Naive thymus-derived CD4-positive, alpha-beta T cell (primary cell): Measurements from ENCODE around the gene LSM4. TPM values are rescaled to one million over a fixed set of nuclear protein-coding genes. Genes with fewer than 3 reads are reported as not detected.

Experiments used
- ATAC-seq: fragments of 150-1000 bp; cut with Tn5 transposase; 2 replicates; pipeline ENCODE4 v1.10.0; 2021; ENCODE audit warnings: mild to moderate bottlenecking, moderate library complexity
- CTCF ChIA-PET: fragments of 350-600 bp; sonication (Branson Sonifier 250); formaldehyde crosslinking; loops from one replicate; lab custom pipeline; 2021; ENCODE audit warnings: antibody characterized with exemption; lab: Charles Lee
- POLR2A ChIA-PET: fragments of 350-600 bp; sonication (Branson Sonifier 250); formaldehyde crosslinking; loops from one replicate; lab custom pipeline; 2021; ENCODE audit warnings: antibody characterized with exemption, inconsistent platforms; lab: Charles Lee
- DNase-seq, 9 donors: peaks; one replicate each; pipeline versions ENCODE4 v3.0.0 to v3.0.0-alpha.2; 2020 to 2022; ENCODE audit warnings: mixed read lengths in 1 of 9
- H3K27ac ChIP-seq: one replicate; pipeline ENCODE4 v1.7.0; 2013; ENCODE audit warnings: mild to moderate bottlenecking, low read depth, low read length, moderate library complexity
- H3K27me3 ChIP-seq, 2 donors: one replicate each; pipeline ENCODE4 v1.7.0; 2013; ENCODE audit warnings: low read length in 2 of 2, mild to moderate bottlenecking in 2 of 2, moderate library complexity in 2 of 2; ENCODE audit not compliant: control insufficient read depth in 2 of 2, insufficient read depth in 2 of 2
- H3K36me3 ChIP-seq, 3 experiments: 1 replicate in 2 of 3; 2 replicates in 1 of 3; pipeline ENCODE4 v1.7.0; 2013; ENCODE audit warnings: low read length in 3 of 3, mild to moderate bottlenecking in 3 of 3, moderate library complexity in 1 of 3; ENCODE audit not compliant: insufficient read depth in 3 of 3, control insufficient read depth in 2 of 3
- H3K4me1 ChIP-seq, 2 donors: one replicate each; pipeline ENCODE4 v1.7.0; 2013; ENCODE audit warnings: low read length in 2 of 2, mild to moderate bottlenecking in 2 of 2, moderate library complexity in 1 of 2; ENCODE audit not compliant: control insufficient read depth in 2 of 2, insufficient read depth in 2 of 2
- H3K4me3 ChIP-seq: 2 replicates; pipeline ENCODE4 v1.7.0; 2013; ENCODE audit warnings: mild to moderate bottlenecking, low read length
- H3K9me3 ChIP-seq, 3 experiments: 1 replicate in 2 of 3; 2 replicates in 1 of 3; pipeline ENCODE4 v1.7.0; 2013; ENCODE audit warnings: low read length in 3 of 3; ENCODE audit not compliant: control insufficient read depth in 2 of 3
- H3K27ac Mint-ChIP-seq, 9 donors: one replicate each; pipeline ENCODE4 v1.8.0; 2020 to 2022; ENCODE audit warnings: mixed read lengths in 9 of 9, mild to moderate bottlenecking in 8 of 9, moderate library complexity in 5 of 9, inconsistent platforms in 2 of 9
- H3K27me3 Mint-ChIP-seq, 5 donors: one replicate each; pipeline ENCODE4 v1.8.0; 2021 to 2022; ENCODE audit warnings: mixed read lengths in 5 of 5, mild to moderate bottlenecking in 1 of 5
- H3K36me3 Mint-ChIP-seq, 5 donors: one replicate each; pipeline ENCODE4 v1.8.0; 2020 to 2022; ENCODE audit warnings: mixed read lengths in 5 of 5, mild to moderate bottlenecking in 3 of 5, inconsistent platforms in 1 of 5
- H3K4me1 Mint-ChIP-seq, 7 donors: one replicate each; pipeline ENCODE4 v1.8.0; 2020 to 2022; ENCODE audit warnings: mixed read lengths in 7 of 7, mild to moderate bottlenecking in 3 of 7, inconsistent platforms in 1 of 7
- H3K4me3 Mint-ChIP-seq, 10 donors: one replicate each; pipeline ENCODE4 v1.8.0; 2020 to 2022; ENCODE audit warnings: mild to moderate bottlenecking in 10 of 10, mixed read lengths in 10 of 10, moderate library complexity in 6 of 10, inconsistent platforms in 2 of 10
- H3K9me3 Mint-ChIP-seq, 11 donors: one replicate each; pipeline ENCODE4 v1.8.0; 2020 to 2022; ENCODE audit warnings: mixed read lengths in 11 of 11, mild to moderate bottlenecking in 4 of 11, inconsistent platforms in 1 of 11, moderate library complexity in 1 of 11
- intact Hi-C, 2 donors: fragments of 100-400 bp; cut with micrococcal nuclease; formaldehyde crosslinking; loops; one replicate each; pipeline ENCODE4 v1.15.1; 2023
- polyA plus RNA-seq, 2 donors: library from polyadenylated mRNA; unstranded; fragments of 300-500 nt; fragmentation: Illumina TruSeq; gene quantifications; one replicate each; pipeline ENCODE4 v1.2.3, GENCODE V29; 2021
- total RNA-seq, 6 experiments: library from RNA in 5 of 6; stranded (reverse) in 5 of 6; gene quantifications; 1 replicate in 5 of 6; 2 replicates in 1 of 6; pipeline ENCODE4 v1.2.3 and lab custom pipeline; 2021 to 2026

The LSM4 gene
- total and polyA plus RNA-seq, 7 experiments from 2014 or later: 45.3 to 163 (median 67.5) TPM

DNA sequence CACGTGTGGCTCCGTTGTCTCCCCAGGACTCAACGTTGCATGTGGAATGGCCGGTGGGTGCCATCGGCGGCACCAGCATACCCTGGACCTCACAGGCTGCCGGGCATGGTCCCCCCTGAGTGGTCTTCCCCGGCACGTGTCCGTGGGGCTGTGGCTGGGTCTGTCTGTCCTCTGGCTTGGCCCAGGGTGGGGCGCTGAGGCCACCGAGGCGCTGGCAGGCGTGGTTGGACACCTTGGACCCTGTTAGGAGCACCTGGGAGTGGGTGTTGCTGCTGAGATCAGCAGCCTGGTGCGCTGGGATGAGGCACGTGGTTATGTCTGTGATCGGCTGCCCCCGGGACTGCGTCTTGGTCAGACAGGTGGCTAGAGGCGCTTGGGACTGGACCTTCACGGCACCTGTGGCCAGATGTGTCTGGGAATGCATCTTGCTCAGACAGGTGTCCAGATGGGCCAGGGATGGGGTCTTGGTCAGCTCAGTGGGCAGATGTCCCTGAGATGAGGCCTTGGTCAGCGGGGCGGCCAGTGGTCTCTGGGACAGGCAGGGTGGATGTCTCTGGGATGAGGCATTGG, 57.8 kb downstream of the LSM4 start:
- ChIA-PET POLR2A (no interaction called here), CTCF (interaction anchor here (1.9 kb wide), 1 partner anchor 14 kb away, joined by 4 read pairs; no protein-coding TSS in a partner anchor)
- DNase-seq (no peak), ATAC-seq (no peak)
- Histone ChIP-seq H3K27me3 (no peaks in the 10 kb centered on the region), H3K9me3 (no peaks in the 10 kb centered on the region), H3K27ac (no peak overlapping the region), H3K4me3 (no peak overlapping the region), H3K4me1 (no peaks in the 10 kb centered on the region), H3K36me3 (peaks cover 0 to 40% (median 9%) of the 10 kb centered on the region in 3 experiments)
- peaks cover 0 to 20% (median 5%) of the 10 kb centered on the region in 5 donors for H3K36me3 Mint-ChIP-seq
- intact Hi-C loops: no loop called here
- peak overlapping the region in 1 of 9 donors; percentile 9 for H3K27ac Mint-ChIP-seq
- peaks cover 0 to 10% (median 0%) of the 10 kb centered on the region in 7 donors for H3K4me1 Mint-ChIP-seq
- peak overlapping the region in 1 of 10 donors; percentile 27 for H3K4me3 Mint-ChIP-seq
- peaks cover 0 to 28% (median 0%) of the 10 kb centered on the region in 11 donors for H3K9me3 Mint-ChIP-seq
- no peaks in the 10 kb centered on the region for H3K27me3 Mint-ChIP-seq

DNA sequence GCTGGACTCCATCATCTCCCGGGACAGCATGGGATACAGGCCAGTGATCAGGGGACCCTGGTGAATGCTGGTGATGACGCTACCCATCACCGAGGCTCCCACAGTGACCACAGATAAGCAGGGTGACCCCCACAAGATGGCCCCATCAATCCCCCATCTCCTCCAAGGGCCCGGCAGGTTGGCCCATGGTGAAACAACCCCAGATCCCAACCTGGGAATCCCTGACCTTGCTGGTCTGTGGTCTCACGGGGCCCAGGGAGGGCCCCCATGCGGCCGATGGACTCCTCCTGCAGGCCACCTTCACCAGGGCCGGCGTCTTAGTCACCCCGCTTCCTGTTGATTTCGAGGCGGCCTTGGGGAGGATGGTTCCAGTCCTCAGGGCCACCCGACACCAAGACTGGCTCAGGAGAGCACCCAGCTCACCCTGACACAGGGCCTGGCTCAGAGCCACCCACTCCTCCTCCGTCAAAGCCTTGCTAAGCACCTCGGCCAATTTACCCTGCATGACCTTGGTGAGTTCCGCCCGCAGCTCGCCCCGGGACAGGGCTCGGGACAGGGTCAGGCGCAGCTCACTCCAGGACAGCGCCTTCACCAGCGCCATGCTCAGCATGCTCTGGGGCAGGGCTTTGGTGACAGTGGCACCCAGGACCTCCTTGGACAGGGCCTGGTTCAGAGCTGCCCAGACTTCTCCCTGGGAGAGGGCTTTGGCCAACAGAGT, 58.6 kb downstream of the LSM4 start:
- no peak overlapping the region for H3K4me3 Mint-ChIP-seq
- intact Hi-C loops: no loop called here
- peaks cover 0 to 28% (median 0%) of the 10 kb centered on the region in 11 donors for H3K9me3 Mint-ChIP-seq
- peaks cover 0 to 10% (median 0%) of the 10 kb centered on the region in 7 donors for H3K4me1 Mint-ChIP-seq
- ChIA-PET POLR2A (no interaction called here), CTCF (interaction anchor here (1.9 kb wide), 1 partner anchor 15 kb away, joined by 4 read pairs; no protein-coding TSS in a partner anchor)
- Histone ChIP-seq H3K27me3 (no peaks in the 10 kb centered on the region), H3K9me3 (no peaks in the 10 kb centered on the region), H3K4me1 (no peaks in the 10 kb centered on the region), H3K4me3 (no peak overlapping the region), H3K36me3 (peaks cover 0 to 40% (median 9%) of the 10 kb centered on the region in 3 experiments), H3K27ac (no peak overlapping the region)
- no peaks in the 10 kb centered on the region for H3K27me3 Mint-ChIP-seq
- DNase-seq (no peak), ATAC-seq (no peak)
- H3K36me3 Mint-ChIP-seq: peaks cover 0 to 20% (median 5%) of the 10 kb centered on the region in 5 donors
- H3K27ac Mint-ChIP-seq: no peak overlapping the region

DNA sequence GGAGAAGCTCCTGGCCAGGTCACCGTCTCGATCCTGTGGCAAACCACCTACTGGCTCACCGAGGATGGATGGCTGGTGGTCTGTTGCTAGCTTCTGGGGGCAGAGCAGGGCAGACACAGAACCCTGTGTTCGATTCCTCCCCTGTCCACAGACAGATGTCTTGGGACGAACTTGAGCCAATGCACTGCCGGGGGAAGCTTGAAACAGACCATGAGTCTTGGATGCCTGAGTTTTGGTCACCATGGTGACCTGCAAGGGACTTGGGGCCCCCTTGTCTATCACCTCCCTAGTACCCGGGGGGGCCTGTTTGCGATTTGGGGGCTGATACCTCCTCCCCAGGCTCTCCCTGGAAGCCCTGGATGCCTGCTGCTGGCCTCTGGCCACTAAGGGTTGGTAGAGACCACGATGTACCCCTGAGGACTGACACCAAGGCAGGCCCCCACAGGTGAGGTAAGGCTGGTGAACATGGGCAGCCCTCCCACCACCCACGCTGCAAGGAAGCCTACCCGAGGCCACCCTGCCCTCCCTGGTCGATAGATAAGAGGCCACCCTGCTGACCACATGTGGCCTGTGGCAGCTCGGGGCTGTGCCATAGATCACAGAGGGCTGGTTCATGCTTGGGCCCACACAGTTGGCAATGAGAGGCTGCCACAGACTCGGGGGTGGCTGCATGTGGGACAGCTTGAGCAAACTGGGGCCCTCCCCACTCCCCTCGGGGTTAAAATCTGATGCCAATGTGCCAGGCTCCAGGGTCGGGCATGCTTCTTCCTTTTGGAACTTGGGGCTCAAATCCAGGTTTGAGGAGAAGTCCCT, 59.3 kb downstream of the LSM4 start:
- Mint-ChIP-seq H3K27ac (no peak overlapping the region), H3K9me3 (peaks cover 0 to 28% (median 0%) of the 10 kb centered on the region in 11 donors), H3K4me3 (no peak overlapping the region), H3K36me3 (peaks cover 0 to 20% (median 5%) of the 10 kb centered on the region in 5 donors), H3K27me3 (no peaks in the 10 kb centered on the region), H3K4me1 (peaks cover 0 to 10% (median 0%) of the 10 kb centered on the region in 7 donors)
- intact Hi-C loops: no loop called here
- POLR2A ChIA-PET: no interaction called here
- Histone ChIP-seq H3K27ac (no peak overlapping the region), H3K9me3 (no peaks in the 10 kb centered on the region), H3K36me3 (peaks cover 0 to 40% (median 9%) of the 10 kb centered on the region in 3 experiments), H3K4me1 (no peaks in the 10 kb centered on the region), H3K4me3 (no peak overlapping the region), H3K27me3 (no peaks in the 10 kb centered on the region)
- ATAC-seq (no peak), DNase-seq (no peak)
- CTCF ChIA-PET: interaction anchor here (0.5 to 3.9 kb wide), 3 partner anchors 12 to 62 kb away, joined by 3 to 15 read pairs (median 3); no protein-coding TSS in a partner anchor

DNA sequence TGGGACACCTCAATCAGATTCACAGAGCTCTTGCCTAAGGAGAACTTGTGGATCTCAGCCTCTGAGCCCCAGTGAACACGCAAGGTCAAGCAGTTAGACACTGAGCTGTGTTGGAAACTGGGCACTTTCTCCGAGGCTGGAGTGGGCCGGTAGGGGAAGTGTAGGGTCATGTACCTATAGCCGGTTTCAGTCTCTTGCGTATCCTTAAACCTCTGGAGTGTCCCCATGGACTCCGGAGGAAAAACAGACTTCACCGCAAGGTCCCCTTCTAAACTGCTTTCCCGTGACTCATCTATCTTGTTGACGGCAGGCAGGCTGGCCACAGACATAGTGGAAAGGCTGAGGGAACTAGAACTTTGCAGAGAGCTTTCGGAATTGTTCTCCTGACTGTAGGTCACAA, 60.0 kb downstream of the LSM4 start:
- intact Hi-C loops: no loop called here
- Mint-ChIP-seq H3K4me3 (no peak overlapping the region), H3K36me3 (peaks cover 0 to 16% (median 0%) of the 10 kb centered on the region in 5 donors), H3K27me3 (no peaks in the 10 kb centered on the region), H3K4me1 (peaks cover 0 to 10% (median 0%) of the 10 kb centered on the region in 7 donors), H3K9me3 (peaks cover 0 to 24% (median 0%) of the 10 kb centered on the region in 11 donors), H3K27ac (no peak overlapping the region)
- peaks cover 0 to 35% (median 9%) of the 10 kb centered on the region in 3 experiments for H3K36me3 ChIP-seq
- no peak overlapping the region for H3K4me3 ChIP-seq
- ATAC-seq (no peak), DNase-seq (no peak)
- H3K9me3 ChIP-seq: no peaks in the 10 kb centered on the region
- ChIA-PET CTCF (interaction anchor here (0.5 to 3.9 kb wide), 3 partner anchors 11 to 61 kb away, joined by 3 to 15 read pairs (median 3); no protein-coding TSS in a partner anchor), POLR2A (no interaction called here)
- no peak overlapping the region for H3K27ac ChIP-seq
- no peaks in the 10 kb centered on the region for H3K27me3 ChIP-seq
- H3K4me1 ChIP-seq: no peaks in the 10 kb centered on the region

DNA sequence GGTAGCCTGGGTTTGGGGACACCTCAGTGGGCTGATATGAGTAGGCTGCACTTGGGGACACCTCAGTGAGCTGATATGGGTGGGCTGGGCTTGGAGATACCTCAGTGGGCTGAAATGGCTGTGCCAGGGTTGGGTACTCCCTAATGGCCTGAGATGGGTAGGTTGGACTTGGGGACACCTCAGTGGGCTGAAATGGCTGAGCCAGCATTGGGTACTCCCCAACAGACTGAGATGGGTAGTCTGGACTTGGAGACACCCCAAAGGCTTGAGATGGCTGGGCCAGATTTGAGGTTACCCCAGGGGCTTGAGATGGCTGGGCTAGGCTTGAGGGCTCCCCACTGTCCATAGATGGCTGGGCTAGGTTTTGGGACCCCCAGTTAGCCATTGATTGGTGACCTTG, 60.7 kb downstream of the LSM4 start:
- no peak overlapping the region for H3K27ac Mint-ChIP-seq
- intact Hi-C loops: no loop called here
- H3K27ac ChIP-seq: no peak overlapping the region
- H3K36me3 Mint-ChIP-seq: peaks cover 0 to 15% (median 0%) of the 10 kb centered on the region in 5 donors
- no peak overlapping the region for H3K4me3 Mint-ChIP-seq
- ATAC-seq (no peak), DNase-seq (no peak)
- H3K4me1 ChIP-seq: no peaks in the 10 kb centered on the region
- no peaks in the 10 kb centered on the region for H3K9me3 ChIP-seq
- H3K27me3 ChIP-seq: no peaks in the 10 kb centered on the region
- CTCF ChIA-PET: interaction anchor here (3.9 kb wide), 1 partner anchor 11 kb away, joined by 15 read pairs; no protein-coding TSS in a partner anchor
- H3K4me1 Mint-ChIP-seq: peaks cover 0 to 10% (median 0%) of the 10 kb centered on the region in 7 donors
- H3K36me3 ChIP-seq: peaks cover 0 to 30% (median 9%) of the 10 kb centered on the region in 3 experiments
- POLR2A ChIA-PET: no interaction called here
- no peak overlapping the region for H3K4me3 ChIP-seq
- peaks cover 0 to 17% (median 0%) of the 10 kb centered on the region in 11 donors for H3K9me3 Mint-ChIP-seq
- H3K27me3 Mint-ChIP-seq: no peaks in the 10 kb centered on the region

DNA sequence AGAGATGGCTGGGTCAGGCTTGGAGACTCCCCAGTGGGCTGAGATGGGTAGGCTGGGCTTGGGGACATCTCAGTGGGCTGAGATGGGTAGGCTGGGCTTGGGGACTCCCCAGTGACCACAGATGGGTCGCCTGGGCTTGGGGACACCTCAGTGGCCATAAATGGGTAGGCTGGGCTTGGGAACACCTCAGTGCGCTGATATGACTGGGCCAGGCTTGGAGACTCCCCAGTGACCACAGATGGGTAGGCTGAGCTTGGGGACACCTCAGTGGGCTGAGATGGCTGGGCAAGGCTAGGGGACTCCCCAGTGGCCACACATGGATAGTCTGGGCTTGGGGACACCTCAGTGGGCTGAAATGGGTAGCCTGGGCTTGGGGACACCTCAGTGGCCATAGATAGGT, 61.4 kb downstream of the LSM4 start:
- H3K9me3 Mint-ChIP-seq: peaks cover 0 to 10% (median 0%) of the 10 kb centered on the region in 11 donors
- Histone ChIP-seq H3K27me3 (no peaks in the 10 kb centered on the region), H3K4me3 (no peak overlapping the region), H3K27ac (no peak overlapping the region), H3K4me1 (no peaks in the 10 kb centered on the region), H3K36me3 (peaks cover 0 to 24% (median 6%) of the 10 kb centered on the region in 3 experiments), H3K9me3 (no peaks in the 10 kb centered on the region)
- no peak overlapping the region for H3K27ac Mint-ChIP-seq
- DNase-seq: no peak
- peak overlapping the region in 1 of 10 donors; percentile 51 for H3K4me3 Mint-ChIP-seq
- ChIA-PET POLR2A (interaction anchor here (0.8 kb wide), 1 partner anchor 157 kb away, joined by 8 read pairs; no protein-coding TSS in a partner anchor), CTCF (interaction anchor here (0.6 to 3.9 kb wide), 3 partner anchors 10 to 58 kb away, joined by 3 to 15 read pairs (median 3); partner anchors contain the start of gene RAB3A)
- peaks cover 0 to 10% (median 0%) of the 10 kb centered on the region in 7 donors for H3K4me1 Mint-ChIP-seq
- peak; percentile 14 for ATAC-seq
- H3K36me3 Mint-ChIP-seq: peaks cover 0 to 10% (median 0%) of the 10 kb centered on the region in 5 donors
- H3K27me3 Mint-ChIP-seq: no peaks in the 10 kb centered on the region
- intact Hi-C loops: no loop called here
